IMR-90 (cell line): ENCODE measurements around the gene PABPC1L. TPM values are rescaled to one million over a fixed set of nuclear protein-coding genes. Genes with fewer than 3 reads are reported as not detected.

Experiments
- ATAC-seq: fragments of 200-7000 bp; cut with Tn5 transposase; 2 replicates; pipeline ENCODE4 v1.9.1; 2020; ENCODE audit warnings: low read depth, mild to moderate bottlenecking, moderate library complexity
- BruUV-seq: library from RNA; stranded (reverse); fragments of 400-500 nt; replicated peaks from 2 replicates; lab custom pipeline; 2021; lab: Mats Ljungman, UMichigan
- CTCF ChIA-PET: fragments of 300-600 bp; formaldehyde crosslinking; extraction: SDS; loops from one replicate; lab custom pipeline; 2021; ENCODE audit warnings: antibody characterized with exemption; lab: Yijun Ruan, JAX
- POLR2A ChIA-PET: fragments of 300-600 bp; sonication (Branson Sonifier 250); formaldehyde crosslinking; loops from one replicate; lab custom pipeline; 2022; ENCODE audit warnings: antibody characterized with exemption; ENCODE audit not compliant: unreplicated experiment; lab: Charles Lee
- DNase-seq: peaks from one replicate; pipeline ENCODE4 v3.0.0; 2013
- H2AFZ ChIP-seq: replicated peaks from 2 replicates; pipeline ENCODE3; 2013; ENCODE audit warnings: low read length, mild to moderate bottlenecking; ENCODE audit not compliant: poor library complexity
- H2AK5ac ChIP-seq: 2 replicates; pipeline ENCODE4 v1.6.1; 2013; ENCODE audit warnings: low read depth, low read length, inconsistent platforms
- H2AK9ac ChIP-seq: replicated peaks from 2 replicates; pipeline ENCODE3; 2013; ENCODE audit warnings: mild to moderate bottlenecking, low read depth, low read length, moderate library complexity; ENCODE audit not compliant: poor library complexity
- H2BK120ac ChIP-seq: 2 replicates; pipeline ENCODE4 v1.6.1; 2013; ENCODE audit warnings: low read depth, low read length, inconsistent platforms
- H2BK15ac ChIP-seq: 3 replicates; pipeline ENCODE4 v1.6.1; 2013; ENCODE audit warnings: low read depth, low read length, inconsistent platforms
- H2BK20ac ChIP-seq: 2 replicates; pipeline ENCODE4 v1.6.1; 2013; ENCODE audit warnings: low read depth, mild to moderate bottlenecking, inconsistent platforms, low read length, moderate library complexity
- H2BK5ac ChIP-seq: 2 replicates; pipeline ENCODE4 v1.6.1; 2013; ENCODE audit warnings: mild to moderate bottlenecking, low read depth, low read length, inconsistent platforms; ENCODE audit not compliant: poor library complexity, severe bottlenecking
- H3K14ac ChIP-seq: replicated peaks from 2 replicates; pipeline ENCODE4 v1.6.1; 2013; ENCODE audit warnings: low read depth, low read length, inconsistent platforms
- H3K18ac ChIP-seq: 2 replicates; pipeline ENCODE4 v1.6.1; 2013; ENCODE audit warnings: low read depth, low read length, control low read depth
- H3K23ac ChIP-seq: 2 replicates; pipeline ENCODE4 v1.6.1; 2013; ENCODE audit warnings: low read depth, low read length, inconsistent platforms
- H3K27ac ChIP-seq: 2 replicates; pipeline ENCODE4 v1.5.1; 2013; ENCODE audit warnings: mild to moderate bottlenecking, control low read depth, low read length; ENCODE audit not compliant: insufficient read depth
- H3K27me3 ChIP-seq: 2 replicates; pipeline ENCODE4 v1.6.1; 2013; ENCODE audit warnings: low read length; ENCODE audit not compliant: control insufficient read depth, insufficient read depth
- H3K36me3 ChIP-seq: 2 replicates; pipeline ENCODE4 v1.6.1; 2013; ENCODE audit warnings: low read length, mixed read lengths; ENCODE audit not compliant: control insufficient read depth, insufficient read depth
- H3K4ac ChIP-seq: 2 replicates; pipeline ENCODE4 v1.6.1; 2013; ENCODE audit warnings: low read depth, low read length, inconsistent platforms
- H3K4me1 ChIP-seq: 2 replicates; pipeline ENCODE4 v1.6.1; 2013; ENCODE audit warnings: low read length, mixed read lengths; ENCODE audit not compliant: control insufficient read depth, insufficient read depth
- H3K4me2 ChIP-seq: 2 replicates; pipeline ENCODE4 v1.6.1; 2013; ENCODE audit warnings: low read depth, mild to moderate bottlenecking, control low read depth, low read length, moderate library complexity
- H3K4me3 ChIP-seq: 2 replicates; pipeline ENCODE4 v1.5.1; 2013; ENCODE audit warnings: low read depth, mild to moderate bottlenecking, control low read depth, low read length, moderate library complexity; ENCODE audit not compliant: insufficient read depth
- H3K56ac ChIP-seq: 2 replicates; pipeline ENCODE4 v1.6.1; 2013; ENCODE audit warnings: low read length, inconsistent platforms; ENCODE audit not compliant: insufficient read depth; ENCODE audit errors: extremely low read depth
- H3K79me1 ChIP-seq, 2 experiments: 2 replicates each; pipeline ENCODE4 v1.6.1; 2013; ENCODE audit warnings: low read length in 2 of 2, inconsistent platforms in 1 of 2, low read depth in 1 of 2
- H3K9ac ChIP-seq: 2 replicates; pipeline ENCODE4 v1.6.1; 2013; ENCODE audit warnings: low read depth, low read length, control low read depth
- H3K9me1 ChIP-seq: 2 replicates; pipeline ENCODE4 v1.6.1; 2013; ENCODE audit warnings: low read length, inconsistent platforms; ENCODE audit not compliant: insufficient read depth
- H3K9me3 ChIP-seq: 2 replicates; pipeline ENCODE4 v1.6.1; 2013; ENCODE audit warnings: low read length; ENCODE audit not compliant: control insufficient read depth, insufficient read depth
- H4K20me1 ChIP-seq: 2 replicates; pipeline ENCODE4 v1.6.1; 2013; ENCODE audit warnings: low read length, inconsistent platforms; ENCODE audit not compliant: insufficient read depth
- H4K5ac ChIP-seq: 2 replicates; pipeline ENCODE4 v1.6.1; 2013; ENCODE audit warnings: mild to moderate bottlenecking, low read depth, low read length, control low read depth
- H4K8ac ChIP-seq, 2 experiments: 2 replicates each; pipeline ENCODE4 v1.6.1; 2013; ENCODE audit warnings: low read depth in 2 of 2, low read length in 2 of 2, control low read depth in 1 of 2, inconsistent platforms in 1 of 2
- H4K91ac ChIP-seq: 2 replicates; pipeline ENCODE4 v1.6.1; 2013; ENCODE audit warnings: low read depth, low read length, inconsistent platforms; ENCODE audit not compliant: insufficient read depth
- BHLHE40 ChIP-seq: fragments of 150-350 bp; IDR thresholded peaks from 2 replicates; pipeline ENCODE4 v1.6.1; 2016; ENCODE audit warnings: mild to moderate bottlenecking, low read depth, low read length
- CHD1 ChIP-seq: IDR thresholded peaks from 2 replicates; pipeline ENCODE4 v1.6.1; 2012; ENCODE audit warnings: low read depth, low read length, improper control_type of control experiment
- FOS ChIP-seq: fragments of 150-350 bp; IDR thresholded peaks from 2 replicates; pipeline ENCODE4 v1.6.1; 2016; ENCODE audit warnings: low read depth, low read length
- MAFK ChIP-seq: IDR thresholded peaks from 2 replicates; pipeline ENCODE4 v1.6.1; 2012; ENCODE audit warnings: low read depth, low read length, improper control_type of control experiment
- MXI1 ChIP-seq: IDR thresholded peaks from 2 replicates; pipeline ENCODE4 v1.6.1; 2012; ENCODE audit warnings: low read depth, mild to moderate bottlenecking, low read length, moderate library complexity, borderline replicate concordance
- NFE2L2 ChIP-seq: fragments of 150-350 bp; IDR thresholded peaks from 2 replicates; pipeline ENCODE4 v1.6.1; 2016; ENCODE audit warnings: low read depth, mild to moderate bottlenecking, low read length
- RAD21 ChIP-seq: IDR thresholded peaks from 2 replicates; pipeline ENCODE4 v1.6.1; 2012; ENCODE audit warnings: low read length, improper control_type of control experiment
- RCOR1 ChIP-seq: IDR thresholded peaks from 2 replicates; pipeline ENCODE4 v1.6.1; 2012; ENCODE audit warnings: mild to moderate bottlenecking, low read length, improper control_type of control experiment; ENCODE audit not compliant: insufficient replicate concordance
- RFX5 ChIP-seq: IDR thresholded peaks from 2 replicates; pipeline ENCODE4 v1.8.0; 2012; ENCODE audit warnings: low read depth, mild to moderate bottlenecking, low read length, moderate library complexity
- SMC3 ChIP-seq: fragments of 150-350 bp; IDR thresholded peaks from 2 replicates; pipeline ENCODE4 v1.6.1; 2016; ENCODE audit warnings: low read depth, mild to moderate bottlenecking, antibody characterized with exemption, low read length, moderate library complexity
- WGBS, 2 experiments: methylation state at CpG; one replicate each; pipeline versions ENCODE4 v1.1.5 to v1.1.7; 2013; ENCODE audit warnings: missing lambda C conversion rate in 2 of 2; ENCODE audit not compliant: insufficient read length in 1 of 2; ENCODE audit errors: extremely low coverage in 2 of 2; 5-methylcytosine and 5-hydroxymethylcytosine counted together
- dilution Hi-C: fragments of 300-500 bp; cut with HindIII; formaldehyde crosslinking; loops from one replicate; pipeline ENCODE4 v1.14.3; 2018; ENCODE audit warnings: low sequenced_read_pairs; ENCODE audit not compliant: unreplicated experiment
- in situ Hi-C: fragments of 300-500 bp; cut with MboI; formaldehyde crosslinking; loops from 3 replicates; pipeline ENCODE4 v1.14.3; 2019; ENCODE audit warnings: low sequenced_read_pairs, inconsistent platforms, mixed read lengths
- intact Hi-C: fragments of 100-400 bp; cut with micrococcal nuclease; formaldehyde crosslinking; loops from 2 replicates; pipeline ENCODE4 v1.10.0; 2022
- polyA plus RNA-seq, 3 experiments: library from polyadenylated mRNA; depleted of rRNA; stranded (reverse); fragments of >200 nt; gene quantifications; 2 replicates each; pipeline ENCODE4 v1.2.3, GENCODE V29; 2012; ENCODE audit warnings: low replicate concordance in 1 of 3
- total RNA-seq: library from RNA; depleted of rRNA; stranded (reverse); fragments of >200 nt; gene quantifications from 2 replicates; pipeline ENCODE4 v1.2.3, GENCODE V29; 2012
- TF ChIP-seq, protein P1 (sequence below): conservative IDR thresholded peaks from 2 replicates; pipeline ENCODE4 v1.5.1; 2012; ENCODE audit warnings: mild to moderate bottlenecking, low read depth, low read length, improper control_type of control experiment

PABPC1L gene
- total and polyA plus RNA-seq, 2 of the 4 experiments (the other 2 are of a cell fraction): 6.1 to 82.4 TPM

- no peaks in the 10 kb centered on the region for H3K9me3 ChIP-seq
- H2AK5ac ChIP-seq: no peak overlapping the region
- ChIA-PET CTCF (interaction anchor here (0.6 kb wide), 1 partner anchor 917 kb away, joined by 4 read pairs; no protein-coding TSS in a partner anchor), POLR2A (no interaction called here)
- no TSS peak for BruUV-seq
- peaks cover 43 to 59% of the 10 kb centered on the region in 2 experiments for H3K79me1 ChIP-seq
- peaks cover 8% of the 10 kb centered on the region for H3K9me1 ChIP-seq
- in situ Hi-C loops (no loop called here), dilution Hi-C loops (no loop called here), intact Hi-C loops (no loop called here)
- no peak overlapping the region for H2AFZ ChIP-seq
- peaks cover 8% of the 10 kb centered on the region; the same call in 1 of the 2 replicates for H4K20me1 ChIP-seq
- H3K4me3 ChIP-seq: no peak overlapping the region
- H3K27me3 ChIP-seq: no peaks in the 10 kb centered on the region
- peaks cover 53% of the 10 kb centered on the region for H3K36me3 ChIP-seq
- WGBS, 2 experiments: 100% methylated on average over 2 of the region's 5 CpGs; no CpG with 5 or more reads in 1 of the 2 experiments
- H2BK120ac ChIP-seq: no peak overlapping the region
- peaks cover 5% of the 10 kb centered on the region for H3K4me1 ChIP-seq
- no peak overlapping the region for H3K4me2 ChIP-seq
- no peak overlapping the region for H2BK5ac ChIP-seq
- H2BK15ac ChIP-seq: no peak overlapping the region
- H4K8ac ChIP-seq: no peak overlapping the region
- no peak overlapping the region for H4K5ac ChIP-seq
- H3K56ac ChIP-seq: no peak overlapping the region
- no peak overlapping the region for H3K23ac ChIP-seq
- H3K14ac ChIP-seq: no peak overlapping the region
- TF ChIP-seq, protein P1, sequence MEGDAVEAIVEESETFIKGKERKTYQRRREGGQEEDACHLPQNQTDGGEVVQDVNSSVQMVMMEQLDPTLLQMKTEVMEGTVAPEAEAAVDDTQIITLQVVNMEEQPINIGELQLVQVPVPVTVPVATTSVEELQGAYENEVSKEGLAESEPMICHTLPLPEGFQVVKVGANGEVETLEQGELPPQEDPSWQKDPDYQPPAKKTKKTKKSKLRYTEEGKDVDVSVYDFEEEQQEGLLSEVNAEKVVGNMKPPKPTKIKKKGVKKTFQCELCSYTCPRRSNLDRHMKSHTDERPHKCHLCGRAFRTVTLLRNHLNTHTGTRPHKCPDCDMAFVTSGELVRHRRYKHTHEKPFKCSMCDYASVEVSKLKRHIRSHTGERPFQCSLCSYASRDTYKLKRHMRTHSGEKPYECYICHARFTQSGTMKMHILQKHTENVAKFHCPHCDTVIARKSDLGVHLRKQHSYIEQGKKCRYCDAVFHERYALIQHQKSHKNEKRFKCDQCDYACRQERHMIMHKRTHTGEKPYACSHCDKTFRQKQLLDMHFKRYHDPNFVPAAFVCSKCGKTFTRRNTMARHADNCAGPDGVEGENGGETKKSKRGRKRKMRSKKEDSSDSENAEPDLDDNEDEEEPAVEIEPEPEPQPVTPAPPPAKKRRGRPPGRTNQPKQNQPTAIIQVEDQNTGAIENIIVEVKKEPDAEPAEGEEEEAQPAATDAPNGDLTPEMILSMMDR: no peak
- no peak for TF ChIP-seq MXI1
- no peak for TF ChIP-seq FOS
- TF ChIP-seq SMC3: no peak
- no peak for TF ChIP-seq NFE2L2
- no peak for TF ChIP-seq CHD1
- no peak for TF ChIP-seq BHLHE40
- TF ChIP-seq RFX5: no peak
- TF ChIP-seq RCOR1: no peak
- no peak for TF ChIP-seq MAFK
- no peak for TF ChIP-seq RAD21
- no peak overlapping the region for H2BK20ac ChIP-seq
- ATAC-seq (no peak), DNase-seq (no peak)
- H4K91ac ChIP-seq: no peak overlapping the region
- H3K18ac ChIP-seq: no peak overlapping the region
- H2AK9ac ChIP-seq: no peak overlapping the region
- H3K4ac ChIP-seq: no peak overlapping the region
- H3K9ac ChIP-seq: no peak overlapping the region
- no peak overlapping the region for H3K27ac ChIP-seq
Observed at GRCh38 chr20:44954211-44954610, 44.4 kb downstream of the PABPC1L start.
